Lower leg skin (tissue), 4 donors: ENCODE results near the gene KCNMA1. TPM values are rescaled to one million over a fixed set of nuclear protein-coding genes. Genes with fewer than 3 reads are reported as not detected.

ENCODE experiments used
- DNase-seq, 2 donors: peaks; one replicate each; pipeline ENCODE4 v3.0.0-alpha.2; 2019; ENCODE audit warnings: low spot score in 2 of 2
- H3K4me3 ChIP-seq: fragments of 200-600 bp; sonication (generic); 2 replicates; pipeline ENCODE4 v1.5.1; 2017; ENCODE audit warnings: mild to moderate bottlenecking, low read depth; ENCODE audit not compliant: poor library complexity, severe bottlenecking
- POLR2A ChIP-seq, 2 donors: fragments of 450-650 bp; IDR thresholded peaks; one replicate each; pipeline ENCODE4 v1.6.1; 2016 to 2017; ENCODE audit warnings: antibody characterized with exemption in 2 of 2, mild to moderate bottlenecking in 1 of 2, moderate library complexity in 1 of 2
- WGBS, 2 donors: methylation state at CpG; one replicate each; pipeline ENCODE4 v1.1.5; 2018; 5-methylcytosine and 5-hydroxymethylcytosine counted together
- intact Hi-C: fragments of 100-400 bp; cut with DNase I; formaldehyde crosslinking; loops from one replicate; pipeline ENCODE4 v1.15.0; 2023; ENCODE audit warnings: low total_unique reads
- total RNA-seq, 4 donors: library from RNA; depleted of rRNA; stranded (reverse); fragments of >200 nt; gene quantifications; one replicate each; pipeline ENCODE4 v1.1.0, GENCODE V29; 2016
- TF ChIP-seq, protein P1 (sequence below), 3 donors: fragments of 450-650 bp; IDR thresholded peaks; one replicate each; pipeline ENCODE4 v1.5.1; 2016; ENCODE audit warnings: antibody characterized with exemption in 3 of 3, mild to moderate bottlenecking in 3 of 3, moderate library complexity in 2 of 3

KCNMA1 gene
- total RNA-seq, 4 donors from 2014 or later: 4.1 to 9.9 (median 6.5) TPM

- no peak for DNase-seq
- intact Hi-C loops: no loop called here
- no peak overlapping the region for H3K4me3 ChIP-seq
- no peak for TF ChIP-seq POLR2A (IDR thresholded peaks at IDR 0.05)
- TF ChIP-seq, protein P1, sequence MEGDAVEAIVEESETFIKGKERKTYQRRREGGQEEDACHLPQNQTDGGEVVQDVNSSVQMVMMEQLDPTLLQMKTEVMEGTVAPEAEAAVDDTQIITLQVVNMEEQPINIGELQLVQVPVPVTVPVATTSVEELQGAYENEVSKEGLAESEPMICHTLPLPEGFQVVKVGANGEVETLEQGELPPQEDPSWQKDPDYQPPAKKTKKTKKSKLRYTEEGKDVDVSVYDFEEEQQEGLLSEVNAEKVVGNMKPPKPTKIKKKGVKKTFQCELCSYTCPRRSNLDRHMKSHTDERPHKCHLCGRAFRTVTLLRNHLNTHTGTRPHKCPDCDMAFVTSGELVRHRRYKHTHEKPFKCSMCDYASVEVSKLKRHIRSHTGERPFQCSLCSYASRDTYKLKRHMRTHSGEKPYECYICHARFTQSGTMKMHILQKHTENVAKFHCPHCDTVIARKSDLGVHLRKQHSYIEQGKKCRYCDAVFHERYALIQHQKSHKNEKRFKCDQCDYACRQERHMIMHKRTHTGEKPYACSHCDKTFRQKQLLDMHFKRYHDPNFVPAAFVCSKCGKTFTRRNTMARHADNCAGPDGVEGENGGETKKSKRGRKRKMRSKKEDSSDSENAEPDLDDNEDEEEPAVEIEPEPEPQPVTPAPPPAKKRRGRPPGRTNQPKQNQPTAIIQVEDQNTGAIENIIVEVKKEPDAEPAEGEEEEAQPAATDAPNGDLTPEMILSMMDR (IDR thresholded peaks at IDR 0.05): no peak
- WGBS, 2 donors: 73 to 95% methylated on average over 1 of the region's 1 CpG
These were observed 91.6 kb downstream of the KCNMA1 start for GRCh38 chr10:77546042-77546441.

DNA sequence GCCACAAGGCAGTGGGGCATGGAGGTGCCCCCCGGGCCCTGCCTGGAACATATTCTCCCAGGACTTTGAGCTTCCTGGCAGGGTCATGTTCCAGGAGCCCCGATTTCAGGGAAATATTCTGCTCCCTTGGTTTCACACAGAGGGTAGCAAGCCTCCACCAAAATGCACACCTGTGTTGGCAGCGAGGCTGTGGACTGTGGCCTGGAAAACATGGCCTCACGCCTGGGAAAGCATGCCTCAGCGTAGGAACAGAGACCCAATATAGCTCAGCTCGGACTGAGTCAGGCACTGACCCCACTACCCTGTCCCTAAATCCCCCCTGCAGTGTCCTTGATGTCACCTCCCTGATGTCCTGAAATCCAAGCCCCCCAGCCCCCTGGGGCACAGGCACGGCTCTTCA is 92.0 kb downstream of the KCNMA1 start:
- WGBS, 2 donors: 84 to 88% methylated on average over 7 of the region's 7 CpGs
- intact Hi-C loops: no loop called here
- H3K4me3 ChIP-seq: no peak overlapping the region
- TF ChIP-seq, protein P1 (IDR thresholded peaks at IDR 0.05): no peak
- no peak for TF ChIP-seq POLR2A (IDR thresholded peaks at IDR 0.05)
- no peak for DNase-seq

DNA sequence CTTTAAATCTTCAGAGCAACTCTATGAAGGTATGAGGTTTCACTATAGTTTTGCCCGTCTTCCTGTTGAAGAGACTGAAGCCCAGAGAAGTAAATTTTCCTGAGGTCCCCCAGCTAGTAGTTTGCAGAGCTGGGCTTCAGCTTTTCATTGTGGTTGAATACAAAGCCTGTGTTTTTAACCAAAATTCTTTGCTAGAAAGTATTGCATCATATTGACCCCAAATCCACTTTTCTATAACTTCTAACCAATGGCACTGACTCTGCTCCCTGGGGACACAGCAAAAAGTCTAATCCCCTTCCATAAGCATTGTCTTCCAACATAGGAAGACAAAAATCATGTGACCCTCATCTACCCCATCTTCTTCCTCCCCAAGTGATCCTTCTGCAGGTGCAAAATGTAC is 93.0 kb downstream of the KCNMA1 start:
- H3K4me3 ChIP-seq: no peak overlapping the region
- no peak for DNase-seq
- intact Hi-C loops: no loop called here
- WGBS, 2 donors: 92 to 96% methylated on average over 1 of the region's 1 CpG
- TF ChIP-seq, protein P1 (IDR thresholded peaks at IDR 0.05): no peak
- TF ChIP-seq POLR2A (IDR thresholded peaks at IDR 0.05): no peak

- intact Hi-C loops: no loop called here
- H3K4me3 ChIP-seq: no peak overlapping the region
- TF ChIP-seq, protein P1 (IDR thresholded peaks at IDR 0.05): no peak
- no peak for TF ChIP-seq POLR2A (IDR thresholded peaks at IDR 0.05)
- WGBS, 2 donors: 53 to 62% methylated on average over 2 of the region's 2 CpGs
- DNase-seq: no peak
These were observed 94.8 kb downstream of the KCNMA1 start for GRCh38 chr10:77542710-77543259.

DNA sequence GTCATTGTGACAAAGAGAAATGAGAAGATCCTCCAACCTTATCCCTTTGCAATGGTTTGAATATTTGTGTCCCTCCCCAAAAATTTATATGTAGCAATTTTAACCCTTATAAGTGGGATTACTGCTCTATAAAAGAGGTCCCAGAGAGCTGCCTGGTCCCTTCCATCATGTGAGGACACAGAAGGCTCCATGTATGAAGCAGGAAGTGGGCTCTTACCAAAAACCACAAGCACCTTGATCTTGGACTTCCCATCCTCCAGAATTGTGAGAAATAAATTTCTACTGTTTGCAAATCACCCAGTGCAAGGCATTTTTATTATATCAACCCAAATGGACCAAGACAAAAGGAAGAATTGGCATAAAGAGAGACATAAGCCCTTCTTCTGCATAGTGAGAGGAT is 95.7 kb downstream of the KCNMA1 start:
- DNase-seq: no peak
- intact Hi-C loops: no loop called here
- H3K4me3 ChIP-seq: no peak overlapping the region
- TF ChIP-seq, protein P1 (IDR thresholded peaks at IDR 0.05): no peak
- TF ChIP-seq POLR2A (IDR thresholded peaks at IDR 0.05): no peak

GRCh38 chr10:77541247-77541646 is 96.4 kb downstream of the KCNMA1 start:
- TF ChIP-seq, protein P1 (IDR thresholded peaks at IDR 0.05): no peak
- TF ChIP-seq POLR2A (IDR thresholded peaks at IDR 0.05): no peak
- intact Hi-C loops: no loop called here
- WGBS, 2 donors: 94 to 95% methylated on average over 1 of the region's 1 CpG
- DNase-seq: no peak
- no peak overlapping the region for H3K4me3 ChIP-seq
